Myocyte (in vitro differentiated cells): ENCODE measurements around the gene NRP1. TPM values are rescaled to one million over a fixed set of nuclear protein-coding genes. Genes with fewer than 3 reads are reported as not detected.
"Not testable (repeated sequence)": the region's sequence is repeated elsewhere in the genome, so short reads cannot be mapped to it uniquely, and the experiment has no call there.

ENCODE experiments used
- DNase-seq: peaks from one replicate; pipeline ENCODE4 v3.0.0-alpha.2; 2012; ENCODE audit warnings: low read depth
- total RNA-seq: library from RNA; depleted of rRNA; stranded (reverse); fragments of >200 nt; gene quantifications from 2 replicates; pipeline ENCODE4 v1.2.3, GENCODE V29; 2014

The NRP1 gene
- total RNA-seq, 1 donor from 2014 or later, result 28.2 TPM

DNA sequence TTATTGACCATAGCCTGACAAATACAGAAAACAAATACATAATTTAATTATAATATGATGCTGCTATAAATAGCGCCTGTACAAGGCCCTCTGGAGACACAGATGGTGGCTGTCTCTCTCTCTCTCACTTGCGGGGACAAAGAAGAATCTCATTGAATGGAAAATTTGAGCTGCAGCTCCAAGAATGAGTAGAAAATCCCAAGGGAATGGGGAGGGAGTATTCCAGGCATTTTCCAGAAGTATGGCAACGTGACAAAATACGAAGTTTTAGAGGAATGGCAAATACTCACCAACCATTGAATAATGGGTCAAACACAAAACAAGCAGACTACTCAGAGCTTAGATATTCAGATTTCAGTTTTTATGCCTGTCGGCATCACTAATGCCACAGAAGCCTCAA, 179.9 kb downstream of the NRP1 start:
- peak; percentile 40 for DNase-seq

DNA sequence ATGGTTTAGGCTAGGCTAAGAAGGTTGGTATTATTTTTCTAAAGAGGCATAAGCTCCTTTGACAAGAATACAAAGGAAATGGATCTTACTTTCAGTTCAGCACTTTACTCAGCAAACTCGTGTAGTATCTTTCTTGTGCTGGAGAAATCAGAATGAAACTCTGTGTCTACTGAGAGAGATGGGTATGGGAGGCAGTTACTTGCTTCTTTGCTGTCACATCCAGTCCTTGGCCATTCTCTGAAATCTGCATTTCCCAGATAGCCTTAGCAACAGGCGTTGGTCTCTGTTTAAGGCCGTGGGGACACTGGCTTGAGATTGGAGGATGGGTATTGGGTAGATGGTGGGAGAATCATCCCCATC, 180.5 kb downstream of the NRP1 start:
- DNase-seq, result no peak

DNA sequence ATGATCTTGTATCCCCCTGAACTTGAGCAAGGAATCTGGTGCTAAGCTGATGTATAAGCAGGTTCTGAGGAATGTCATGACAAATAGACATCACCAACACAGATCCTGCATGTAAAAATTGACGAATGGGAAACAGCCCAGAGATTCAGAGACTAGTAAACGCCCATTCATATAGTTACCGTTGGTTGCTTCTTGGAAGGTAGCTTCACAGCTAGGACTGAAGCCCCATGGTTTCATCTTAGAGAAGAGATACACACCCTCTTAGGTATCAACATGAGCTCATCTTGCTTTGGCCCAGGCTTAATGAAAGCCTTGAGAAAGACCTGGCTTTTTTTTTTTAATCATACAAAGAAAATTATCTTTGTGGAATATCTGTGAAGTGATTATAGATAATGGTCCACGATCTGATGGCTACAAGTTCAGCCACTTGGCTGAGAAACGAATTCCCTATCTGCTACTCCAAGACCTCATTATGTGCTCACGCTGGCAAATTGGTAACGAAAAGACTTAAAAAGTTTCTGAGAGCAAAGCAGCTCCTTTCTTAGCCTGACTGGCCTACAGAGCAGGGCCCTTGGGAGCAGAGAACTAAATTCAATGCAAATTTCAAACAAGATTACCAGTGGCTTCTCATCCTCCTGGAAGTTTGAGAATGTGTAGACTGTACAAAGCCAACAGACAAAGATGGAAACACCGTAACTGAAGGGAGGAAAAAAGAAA, 181.1 kb downstream of the NRP1 start:
- no peak for DNase-seq

DNA sequence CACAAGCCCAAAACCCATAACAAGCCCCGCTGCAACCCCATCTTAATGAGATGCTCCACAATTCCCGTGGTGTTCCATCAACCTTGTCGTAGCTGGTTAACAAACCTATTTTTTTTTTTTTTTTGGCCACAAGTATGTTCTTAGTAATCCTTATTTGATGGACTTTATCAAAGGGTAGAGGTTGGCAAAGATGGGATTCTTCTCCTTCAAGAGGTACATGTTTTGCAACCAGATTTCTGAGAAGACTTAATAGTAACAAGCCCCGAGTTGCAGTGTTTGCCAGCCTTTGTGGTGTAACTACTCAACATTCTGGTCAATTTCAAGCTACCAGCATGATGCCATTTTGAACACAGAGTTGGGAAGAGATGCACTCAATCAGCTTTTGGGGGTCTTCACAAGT, 181.7 kb downstream of the NRP1 start:
- no peak for DNase-seq

DNA sequence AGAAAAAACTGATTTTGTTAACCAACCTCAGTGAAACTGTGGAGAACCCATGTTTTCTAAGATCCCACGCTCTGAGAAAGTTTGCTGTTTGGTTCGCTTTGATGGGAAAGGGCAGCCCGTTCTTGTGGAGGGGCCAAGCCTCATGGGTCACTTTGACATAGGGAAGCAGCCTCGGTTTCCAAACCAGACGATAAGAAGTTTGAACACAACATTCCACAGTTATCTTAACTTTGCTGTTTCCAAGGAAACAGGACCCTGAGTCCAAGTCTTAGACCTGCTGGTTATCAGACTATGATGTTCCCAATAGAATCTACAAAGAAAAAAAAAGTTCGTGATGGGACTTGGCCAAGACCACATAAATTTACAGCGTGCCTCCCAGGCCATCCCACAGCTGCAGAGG, 182.3 kb downstream of the NRP1 start:
- DNase-seq, result no peak

DNA sequence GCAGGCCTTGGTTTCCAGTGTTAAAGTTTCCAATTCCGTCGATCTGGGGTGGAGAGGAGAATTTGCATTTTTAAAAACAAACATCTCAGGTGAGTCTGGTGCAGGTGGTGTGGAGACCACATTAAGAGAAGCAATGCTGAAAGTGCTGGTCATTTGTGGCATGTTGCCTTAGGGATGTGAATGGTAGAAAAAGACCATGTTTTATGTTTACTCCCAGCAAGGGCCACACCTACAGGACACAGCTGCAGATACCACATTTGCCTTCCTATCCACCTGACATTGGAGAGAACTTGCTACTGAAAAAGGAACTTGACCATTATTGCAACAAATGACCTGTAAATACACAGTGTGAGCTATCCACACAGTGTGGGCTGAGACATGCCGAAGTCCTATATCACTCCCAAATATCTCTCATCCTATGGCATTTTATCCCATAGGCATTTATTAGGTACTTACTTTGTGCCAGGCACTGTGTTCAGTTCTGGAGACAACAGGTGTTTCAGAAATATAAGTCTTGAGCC, 183.1 kb downstream of the NRP1 start:
- no peak for DNase-seq

DNA sequence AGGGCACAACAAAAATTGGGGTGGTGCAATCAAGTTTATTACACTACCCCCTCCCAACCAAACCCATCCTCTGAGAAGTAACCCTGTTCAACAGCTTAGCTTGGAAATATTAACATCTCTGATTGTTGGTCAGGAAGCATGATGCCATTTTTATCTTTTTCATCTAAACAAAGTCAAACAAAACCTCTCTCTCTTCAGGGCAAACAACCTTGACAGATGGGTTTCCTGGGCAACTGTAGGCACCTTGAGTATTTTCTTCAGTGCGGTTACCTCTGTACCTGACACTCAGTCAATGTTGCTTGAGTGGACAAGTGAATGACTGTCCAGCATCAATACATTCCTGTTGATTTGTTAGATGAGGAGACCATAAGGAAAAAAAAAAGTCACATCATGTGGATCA, 183.6 kb downstream of the NRP1 start:
- no peak for DNase-seq

DNA sequence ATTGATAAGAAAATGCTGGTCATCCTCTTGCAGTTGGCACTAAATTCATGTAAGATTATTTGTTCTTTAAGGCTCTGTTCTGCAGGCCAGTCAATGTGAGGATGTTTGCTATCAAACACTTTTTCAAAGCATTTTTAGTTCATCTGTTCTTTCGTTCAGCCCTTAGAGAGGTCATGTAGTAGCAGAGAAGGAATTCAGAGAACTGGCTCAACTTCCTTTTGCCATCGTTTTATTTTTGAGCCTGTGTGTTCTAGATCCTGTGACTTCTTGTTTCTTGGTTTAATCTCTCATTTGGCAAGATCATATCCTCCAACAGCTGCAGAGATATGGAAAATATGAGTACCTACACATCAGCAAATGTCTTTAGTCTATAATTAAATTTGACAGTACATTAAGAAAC, 184.3 kb downstream of the NRP1 start:
- no peak for DNase-seq

DNA sequence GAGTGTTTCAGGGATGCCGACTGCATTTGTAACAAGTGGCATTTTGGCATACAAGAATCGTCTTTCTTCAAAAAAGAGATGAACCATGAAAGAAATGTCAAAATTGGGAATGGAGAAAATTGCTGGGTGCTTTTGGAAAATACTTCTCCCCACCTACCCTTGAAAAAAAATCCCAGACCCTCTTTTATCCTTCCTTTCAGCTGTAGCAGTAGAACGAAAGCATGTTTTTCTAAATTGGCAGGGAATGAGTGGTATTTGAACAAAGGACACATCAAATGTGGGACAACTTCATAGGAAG, 187.5 kb downstream of the NRP1 start:
- DNase-seq, result no peak

DNA sequence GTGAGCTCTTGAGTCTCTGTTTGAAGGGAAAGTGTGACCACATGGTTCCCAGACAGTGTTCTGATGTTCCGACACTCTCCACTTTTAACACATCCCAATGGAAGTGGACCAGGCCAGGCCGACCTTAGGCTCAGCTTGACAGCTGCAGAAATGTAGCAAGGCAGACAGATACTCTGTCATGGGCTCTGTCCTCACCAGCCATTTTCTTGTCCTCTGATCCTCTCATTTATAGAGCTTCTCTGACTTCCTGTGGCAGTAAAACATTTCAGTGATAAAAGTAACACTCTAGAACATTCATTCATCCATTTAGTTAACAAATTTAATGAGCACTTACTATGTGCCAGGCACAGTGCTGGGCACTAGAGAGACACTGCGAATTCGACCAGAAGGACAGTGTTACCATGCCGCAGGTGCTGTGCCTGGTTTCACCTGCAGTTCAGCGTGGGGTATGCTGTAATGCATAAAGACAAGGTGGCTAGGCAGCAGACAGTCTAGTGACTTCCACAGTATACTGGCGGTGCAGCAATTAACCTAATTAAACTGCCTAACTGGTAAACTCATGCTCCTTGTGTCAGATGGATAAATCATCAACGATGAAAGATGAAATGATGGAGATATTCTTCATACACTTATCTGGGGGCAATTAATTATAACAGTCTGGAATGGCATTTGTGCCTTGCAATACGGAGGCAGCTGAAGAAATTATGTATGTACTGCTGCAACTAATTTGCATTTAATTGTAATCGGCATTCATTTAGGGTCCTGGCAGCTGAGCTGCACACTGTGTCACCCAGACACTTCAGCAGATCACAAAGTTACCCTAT, 188.1 kb downstream of the NRP1 start:
- DNase-seq, result no peak

DNA sequence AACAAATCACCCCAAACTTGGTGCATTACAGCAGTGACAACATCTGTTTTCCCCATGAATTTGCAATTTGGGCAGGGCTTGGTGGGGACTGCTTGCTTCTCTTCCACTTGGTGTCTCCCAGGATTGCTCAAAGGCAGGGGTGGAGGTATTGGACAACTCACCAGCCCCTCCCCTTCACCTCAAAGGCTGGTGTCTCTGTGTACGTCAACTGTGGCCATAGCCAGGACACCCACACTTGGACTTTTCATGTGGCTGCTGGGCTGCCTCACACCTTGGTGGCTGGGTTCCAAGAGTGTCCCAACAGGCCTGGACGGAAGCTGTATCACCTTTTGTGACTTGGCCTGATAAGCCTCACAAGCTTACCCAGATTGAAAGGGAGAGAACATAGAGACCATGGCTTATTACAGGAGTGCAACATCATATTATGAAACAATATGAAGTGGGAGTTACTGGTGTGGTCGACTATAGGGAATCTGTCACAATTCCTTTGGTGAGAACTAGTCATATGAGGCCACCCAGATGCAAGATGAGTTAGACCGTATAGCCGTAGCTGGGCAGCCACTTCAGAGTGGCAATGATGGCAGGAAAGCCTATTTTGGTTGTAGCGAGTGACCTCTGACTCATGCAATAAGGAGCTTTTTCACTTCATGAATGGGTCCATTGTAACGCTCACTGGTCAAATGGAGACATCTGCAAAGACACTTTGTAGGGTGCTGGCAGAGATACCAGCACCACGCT, 188.8 kb downstream of the NRP1 start:
- DNase-seq, result no peak

DNA sequence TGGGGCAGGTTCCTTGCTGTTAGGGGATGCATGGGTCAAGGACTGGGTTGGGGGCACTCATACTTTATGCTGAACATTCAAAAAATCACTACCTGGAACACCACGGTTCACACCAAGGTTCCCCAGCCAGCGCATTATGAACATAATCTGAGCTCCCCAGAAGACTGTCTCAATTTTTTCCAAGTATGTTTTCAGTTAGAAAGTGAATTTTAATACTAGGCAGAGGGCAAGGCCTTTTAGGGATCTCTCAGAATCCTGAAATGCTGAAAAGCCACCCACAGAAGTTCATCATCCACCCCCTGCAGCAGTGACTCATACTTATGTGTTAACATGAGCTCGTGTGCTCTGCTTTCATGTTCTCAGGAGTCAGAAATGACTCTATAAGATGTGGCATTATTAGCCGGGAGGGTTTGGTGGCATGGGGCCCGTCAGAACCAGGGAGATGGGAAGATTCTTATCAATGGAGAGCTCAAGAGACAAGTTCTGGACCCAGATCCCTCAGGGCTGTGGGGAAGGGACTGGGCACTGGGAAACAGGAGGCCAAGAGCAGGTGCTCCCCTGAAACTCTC, 191.2 kb downstream of the NRP1 start:
- peak; percentile 48 for DNase-seq

DNA sequence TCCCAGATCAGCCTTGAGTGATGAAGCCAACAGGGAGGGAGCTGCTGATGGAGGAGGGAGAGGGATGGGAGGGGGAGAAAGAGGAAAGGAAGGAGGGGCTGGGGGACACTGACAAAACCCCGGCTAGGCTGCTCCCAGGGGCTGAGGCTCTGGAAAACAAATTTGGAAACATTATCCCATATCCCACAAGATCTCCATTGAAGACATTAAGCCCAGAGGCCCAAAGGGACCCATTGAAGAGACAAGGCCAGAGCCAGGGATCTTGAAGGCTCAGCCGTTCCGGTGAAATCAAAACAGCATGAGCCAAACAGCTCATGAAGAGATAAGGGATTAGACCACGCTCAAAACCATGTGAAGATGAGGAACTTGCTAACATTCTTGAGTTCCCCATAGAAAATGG, 192.2 kb downstream of the NRP1 start:
- DNase-seq, result no peak

DNA sequence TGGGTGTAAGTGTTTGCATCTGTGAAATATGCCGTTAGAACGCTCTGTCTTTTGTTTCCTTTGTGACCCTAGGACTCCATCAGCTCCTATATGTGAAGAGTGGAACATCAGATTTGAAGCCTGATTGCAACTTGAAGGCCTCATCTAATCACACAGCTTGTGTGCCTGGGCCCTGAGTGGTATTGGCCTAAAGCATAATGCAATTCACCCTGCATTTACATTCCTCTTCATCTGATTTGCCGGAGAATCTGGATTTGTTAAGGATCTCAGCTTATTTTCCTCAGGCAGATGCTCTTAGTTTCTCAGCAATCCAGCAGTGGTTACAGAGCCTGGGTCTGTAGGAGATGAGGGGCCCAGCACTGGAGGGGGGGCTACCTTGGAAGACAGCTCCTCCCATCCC, 193.2 kb downstream of the NRP1 start:
- no peak for DNase-seq

DNA sequence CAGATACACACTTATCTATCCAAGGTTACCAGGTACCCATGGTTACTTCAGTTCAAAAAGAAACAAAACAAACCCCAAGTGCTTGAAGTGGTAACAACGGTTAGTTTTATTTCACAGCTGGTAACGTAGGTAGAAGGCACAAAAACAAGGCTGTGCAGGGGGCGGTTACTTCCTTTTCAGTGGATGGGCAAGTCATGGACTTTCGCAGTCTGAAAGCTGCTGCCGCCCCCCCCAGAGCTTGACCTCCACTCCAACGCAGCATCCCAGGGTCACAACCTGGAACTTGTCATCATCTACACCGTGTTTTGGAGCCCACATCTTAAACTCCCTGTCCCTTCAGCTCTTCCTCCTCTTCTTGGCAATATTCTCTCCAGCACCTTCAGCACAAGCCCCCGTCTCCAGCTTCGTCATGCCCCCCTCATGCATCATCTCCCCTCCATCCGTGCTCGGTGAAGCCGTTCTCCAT, 195.3 kb downstream of the NRP1 start:
- DNase-seq, result no peak

DNA sequence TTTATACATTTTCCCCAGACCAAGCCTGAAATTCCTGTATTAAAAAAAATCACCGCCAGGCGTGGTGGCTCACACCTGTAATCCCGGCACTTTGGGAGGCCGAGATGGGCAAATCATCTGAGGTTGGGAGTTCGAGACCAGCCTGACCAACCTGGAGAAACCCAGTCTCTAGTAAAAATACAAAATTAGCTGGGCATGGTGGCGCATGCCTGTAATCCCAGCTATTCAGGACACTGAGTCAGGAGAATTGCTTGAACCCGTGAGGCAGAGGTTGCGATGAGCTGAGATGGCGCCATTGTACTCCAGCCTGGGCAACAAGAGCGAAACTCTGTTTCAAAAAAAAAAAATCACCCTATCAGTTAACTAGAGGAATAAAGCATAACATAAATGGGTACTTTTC, 195.8 kb downstream of the NRP1 start:
- not testable (repeated sequence) for DNase-seq

DNA sequence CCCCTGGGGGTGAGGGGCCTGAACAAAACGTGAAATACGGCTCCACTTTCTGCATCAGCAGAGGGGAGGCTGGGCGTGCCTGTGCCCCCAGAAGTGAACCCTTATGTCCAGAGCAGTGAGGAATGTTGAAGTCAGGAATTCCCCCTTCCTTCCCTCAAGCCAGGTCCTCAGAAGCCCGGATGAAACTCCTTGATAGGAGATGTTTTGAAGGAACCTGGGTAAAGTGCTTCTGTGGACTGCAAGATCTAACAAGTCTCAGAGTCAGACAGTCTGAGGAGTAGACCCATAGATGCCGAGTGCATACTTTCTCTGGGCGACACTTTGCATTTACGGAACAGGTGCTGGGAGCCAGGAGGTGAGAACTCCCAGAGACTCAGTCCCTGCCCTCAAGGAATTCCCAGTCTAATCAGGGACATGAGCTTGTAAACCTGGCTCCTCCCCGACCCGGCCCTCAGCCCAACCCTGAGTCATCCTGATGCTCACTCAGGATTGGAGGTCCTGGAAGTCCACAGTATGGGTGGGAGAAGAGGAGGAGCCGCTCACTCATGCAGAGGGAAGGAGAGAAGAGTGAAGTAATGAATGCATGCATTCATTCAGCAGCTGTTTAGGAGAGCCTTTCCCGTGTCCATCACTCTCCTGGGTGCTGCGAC, 197.0 kb downstream of the NRP1 start:
- DNase-seq, result no peak

DNA sequence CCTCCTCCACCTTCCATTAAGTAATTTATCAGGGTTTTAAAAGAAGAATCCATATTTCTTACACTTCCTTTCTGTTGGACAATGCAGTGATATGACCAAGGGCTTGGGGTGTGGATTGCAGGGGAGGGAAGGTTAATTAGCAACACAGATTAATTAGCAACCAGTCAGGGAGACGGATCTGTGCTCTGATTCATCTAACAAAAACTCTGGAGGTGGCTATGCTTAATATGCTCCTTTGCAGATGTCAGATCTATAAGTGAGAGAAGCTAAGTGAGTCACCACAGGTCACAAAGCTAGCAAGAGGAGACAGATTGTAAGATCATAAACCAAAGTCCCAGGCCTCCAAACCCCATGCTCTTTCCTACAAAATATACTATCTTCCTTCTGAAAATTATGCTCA, 197.7 kb downstream of the NRP1 start:
- no peak for DNase-seq

DNA sequence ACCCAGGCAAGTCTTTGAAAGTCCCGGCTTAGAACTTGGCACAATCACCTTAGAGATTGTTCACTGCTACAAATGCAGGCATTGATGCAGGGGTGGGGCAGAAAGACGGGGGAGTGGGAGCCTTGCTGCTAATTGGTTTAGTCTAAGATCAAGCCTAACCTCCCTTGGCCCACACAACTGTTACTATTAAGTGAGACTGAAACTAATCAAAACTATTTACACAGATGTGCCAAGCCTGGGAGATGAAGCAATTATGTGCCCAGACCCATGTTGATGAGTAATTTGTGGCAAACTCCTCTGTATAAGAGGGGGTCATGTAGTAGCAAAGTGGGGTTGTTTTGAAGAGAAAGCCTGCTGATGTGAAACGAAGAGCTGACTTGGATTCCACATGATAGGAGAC, 198.2 kb downstream of the NRP1 start:
- no peak for DNase-seq

DNA sequence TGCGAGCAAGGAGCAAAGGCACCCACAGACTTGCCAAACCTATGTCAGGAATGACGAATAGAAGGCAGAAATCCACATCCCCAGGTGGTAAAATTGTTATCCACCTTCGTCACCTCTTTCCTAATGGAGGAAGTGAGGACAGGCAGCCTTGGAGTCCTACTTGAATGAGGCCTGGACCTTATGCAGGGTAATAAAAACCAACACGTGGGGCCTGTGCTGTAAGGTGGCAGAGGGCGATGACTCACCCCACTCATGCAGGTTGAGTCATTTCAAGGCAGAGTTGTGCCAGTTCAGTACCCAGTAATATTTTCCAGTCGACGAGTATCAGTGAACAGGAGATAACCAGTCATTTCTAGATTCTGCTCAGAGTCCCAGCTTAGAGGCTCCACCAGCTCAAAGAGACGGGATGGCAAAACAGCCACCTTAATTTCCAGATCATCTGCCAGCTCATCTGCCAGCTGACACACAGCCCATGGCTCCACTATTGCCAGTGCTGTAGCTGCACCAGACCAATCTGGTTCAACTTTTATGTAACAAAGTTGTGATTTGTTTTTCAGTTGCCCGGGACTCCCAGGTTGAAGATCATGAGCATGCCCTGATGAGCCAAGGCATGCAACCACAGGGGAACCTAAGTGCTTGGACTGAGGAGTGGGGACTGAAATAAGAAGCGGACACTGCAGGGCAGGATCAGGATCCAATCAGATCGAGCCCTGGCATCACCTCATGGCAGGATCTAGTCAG, 200.3 kb downstream of the NRP1 start:
- DNase-seq, result peak; percentile 74

DNA sequence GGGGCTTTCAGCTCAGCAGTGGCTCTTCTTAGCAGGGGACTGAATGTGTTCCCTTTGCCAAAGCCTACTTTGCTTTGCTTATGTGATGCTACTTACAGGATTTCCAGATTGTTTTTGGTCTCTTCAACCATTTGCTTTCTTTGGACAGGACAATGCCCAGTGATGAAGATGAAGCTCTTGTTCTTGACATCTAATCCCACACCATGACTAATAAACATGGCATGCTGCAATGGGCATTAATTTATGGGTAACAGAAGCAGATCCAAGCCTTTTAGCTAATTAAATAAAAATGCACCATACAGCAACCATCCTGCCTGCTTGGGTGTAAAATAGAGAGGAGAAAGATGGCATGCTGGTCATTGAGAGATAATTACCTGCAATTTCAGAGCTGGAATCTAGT, 200.9 kb downstream of the NRP1 start:
- DNase-seq, result no peak
